MM.1S (cell line): ENCODE data around the gene RB1.

Experiments used
- DNase-seq: peaks from one replicate; pipeline ENCODE4 v3.0.0-alpha.2; 2015
- H2AFZ ChIP-seq: fragments of 300-600 bp; sonication (generic); 2 replicates; pipeline ENCODE4 v1.6.0; 2016; ENCODE audit warnings: antibody characterized with exemption, low read length
- H3F3A ChIP-seq: fragments of 300-600 bp; sonication (generic); 2 replicates; pipeline ENCODE4 v1.6.1; 2016; ENCODE audit warnings: mild to moderate bottlenecking, antibody characterized with exemption, low read length, moderate library complexity, mixed read lengths; ENCODE audit not compliant: insufficient read depth
- H3K27ac ChIP-seq: fragments of 300-600 bp; sonication (generic); 2 replicates; pipeline ENCODE4 v1.5.1; 2016; ENCODE audit warnings: mild to moderate bottlenecking, low read length
- H3K27me3 ChIP-seq: fragments of 300-600 bp; sonication (generic); replicated peaks from 2 replicates; pipeline ENCODE4 v1.6.0; 2016; ENCODE audit warnings: low read length; ENCODE audit not compliant: insufficient read depth
- H3K36me3 ChIP-seq: fragments of 300-600 bp; sonication (generic); replicated peaks from 2 replicates; pipeline ENCODE4 v1.6.1; 2016; ENCODE audit warnings: mild to moderate bottlenecking, low read length, mixed read lengths; ENCODE audit not compliant: insufficient read depth
- H3K4me1 ChIP-seq: fragments of 300-600 bp; sonication (generic); 2 replicates; pipeline ENCODE4 v1.6.1; 2016; ENCODE audit warnings: low read length, mixed read lengths
- H3K4me2 ChIP-seq: fragments of 300-600 bp; sonication (generic); 2 replicates; pipeline ENCODE4 v1.6.0; 2016; ENCODE audit warnings: low read depth, low read length
- H3K4me3 ChIP-seq: fragments of 300-600 bp; sonication (generic); 2 replicates; pipeline ENCODE4 v1.5.1; 2016; ENCODE audit warnings: low read length, mixed read lengths
- H3K79me2 ChIP-seq: fragments of 300-600 bp; sonication (generic); 2 replicates; pipeline ENCODE4 v1.6.1; 2016; ENCODE audit warnings: mixed run types, low read length, mixed read lengths
- H3K9ac ChIP-seq: fragments of 300-600 bp; sonication (generic); 2 replicates; pipeline ENCODE4 v1.6.1; 2016; ENCODE audit warnings: low read length, mixed read lengths
- H3K9me2 ChIP-seq: fragments of 300-600 bp; sonication (generic); replicated peaks from 2 replicates; pipeline ENCODE4 v1.6.1; 2016; ENCODE audit warnings: mild to moderate bottlenecking, low read length, mixed read lengths; ENCODE audit not compliant: insufficient read depth
- H3K9me3 ChIP-seq: fragments of 300-600 bp; sonication (generic); replicated peaks from 2 replicates; pipeline ENCODE4 v1.6.1; 2016; ENCODE audit warnings: mild to moderate bottlenecking, low read length, mixed read lengths; ENCODE audit not compliant: insufficient read depth
- H4K20me1 ChIP-seq: fragments of 300-600 bp; sonication (generic); 2 replicates; pipeline ENCODE4 v1.6.1; 2016; ENCODE audit warnings: mild to moderate bottlenecking, low read length, moderate library complexity, mixed read lengths; ENCODE audit not compliant: insufficient read depth
- EZH2 ChIP-seq: fragments of 300-600 bp; sonication (generic); optimal IDR thresholded peaks from 2 replicates; pipeline ENCODE3; 2017; ENCODE audit warnings: low read depth, mild to moderate bottlenecking, antibody characterized with exemption, low read length, mixed read lengths
- EZH2phosphoT487 ChIP-seq: fragments of 300-600 bp; sonication (generic); IDR thresholded peaks from 2 replicates; pipeline ENCODE4 v1.6.1; 2018; ENCODE audit warnings: antibody characterized with exemption, low read length
- TF ChIP-seq, protein P1 (sequence below): fragments of 300-600 bp; sonication (generic); IDR thresholded peaks from 2 replicates; pipeline ENCODE4 v1.5.1; 2016; ENCODE audit warnings: antibody characterized with exemption, low read length, mixed read lengths

RB1 gene

DNA sequence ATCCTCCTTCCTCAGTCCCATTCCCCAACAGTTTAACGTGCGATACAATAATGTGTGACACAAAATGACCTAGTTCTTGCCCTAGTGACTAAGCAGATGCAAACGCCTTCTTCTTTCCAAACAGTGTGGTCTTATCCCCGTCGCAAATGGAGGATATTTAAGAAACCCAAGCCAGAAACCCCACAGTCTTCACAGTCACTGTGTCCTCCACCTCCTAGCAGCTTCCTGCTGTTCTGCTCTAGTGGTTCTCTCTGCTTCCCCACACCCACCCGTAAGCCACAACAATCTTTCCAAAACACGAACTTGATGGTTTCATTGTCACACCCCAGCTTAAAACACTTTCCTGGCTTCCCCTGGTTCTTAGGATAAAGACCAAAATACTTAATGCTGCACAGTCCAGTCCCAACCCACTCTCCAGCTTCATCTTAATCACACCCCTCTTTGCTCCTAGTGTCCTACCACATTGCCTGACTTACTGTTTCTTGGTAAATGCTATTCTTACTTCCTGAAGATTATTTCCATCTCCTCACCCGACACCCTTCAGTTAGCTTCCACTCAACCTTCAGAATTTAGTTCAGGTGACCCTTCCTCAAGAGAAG is 38.2 kb upstream of the RB1 start:
- TF ChIP-seq EZH2phosphoT487 (no peak), EZH2 (no peak)
- TF ChIP-seq, protein P1, sequence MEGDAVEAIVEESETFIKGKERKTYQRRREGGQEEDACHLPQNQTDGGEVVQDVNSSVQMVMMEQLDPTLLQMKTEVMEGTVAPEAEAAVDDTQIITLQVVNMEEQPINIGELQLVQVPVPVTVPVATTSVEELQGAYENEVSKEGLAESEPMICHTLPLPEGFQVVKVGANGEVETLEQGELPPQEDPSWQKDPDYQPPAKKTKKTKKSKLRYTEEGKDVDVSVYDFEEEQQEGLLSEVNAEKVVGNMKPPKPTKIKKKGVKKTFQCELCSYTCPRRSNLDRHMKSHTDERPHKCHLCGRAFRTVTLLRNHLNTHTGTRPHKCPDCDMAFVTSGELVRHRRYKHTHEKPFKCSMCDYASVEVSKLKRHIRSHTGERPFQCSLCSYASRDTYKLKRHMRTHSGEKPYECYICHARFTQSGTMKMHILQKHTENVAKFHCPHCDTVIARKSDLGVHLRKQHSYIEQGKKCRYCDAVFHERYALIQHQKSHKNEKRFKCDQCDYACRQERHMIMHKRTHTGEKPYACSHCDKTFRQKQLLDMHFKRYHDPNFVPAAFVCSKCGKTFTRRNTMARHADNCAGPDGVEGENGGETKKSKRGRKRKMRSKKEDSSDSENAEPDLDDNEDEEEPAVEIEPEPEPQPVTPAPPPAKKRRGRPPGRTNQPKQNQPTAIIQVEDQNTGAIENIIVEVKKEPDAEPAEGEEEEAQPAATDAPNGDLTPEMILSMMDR = no peak
- Histone ChIP-seq H2AFZ (no peak overlapping the region), H3F3A (no peaks in the 10 kb centered on the region), H3K4me2 (no peak overlapping the region), H3K4me3 (no peak overlapping the region), H3K9me3 (no peaks in the 10 kb centered on the region), H3K9ac (no peak overlapping the region), H3K27ac (no peak overlapping the region), H3K36me3 (no peaks in the 10 kb centered on the region), H3K27me3 (no peaks in the 10 kb centered on the region), H4K20me1 (no peaks in the 10 kb centered on the region), H3K4me1 (no peaks in the 10 kb centered on the region), H3K79me2 (no peaks in the 10 kb centered on the region), H3K9me2 (no peaks in the 10 kb centered on the region)
- DNase-seq = no peak

DNA sequence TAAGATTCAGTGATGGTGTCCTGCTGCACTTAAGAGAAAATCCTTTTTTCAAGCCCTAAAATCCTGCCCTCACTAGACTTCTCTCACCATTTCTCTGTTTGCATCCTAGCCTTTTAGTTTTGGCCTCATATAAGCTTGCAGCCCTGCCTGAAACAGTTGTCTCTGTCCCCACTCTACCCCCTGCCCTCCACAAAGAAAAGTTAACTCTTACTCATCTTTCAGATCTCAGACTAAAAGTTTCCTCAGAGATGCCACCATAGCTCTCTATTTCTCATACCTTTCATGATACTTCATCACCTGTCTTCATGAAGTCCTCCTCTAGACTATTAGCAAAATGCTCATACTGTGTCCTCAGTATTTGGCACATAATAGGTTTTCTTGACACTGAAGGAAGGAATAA is 37.4 kb upstream of the RB1 start:
- Histone ChIP-seq H4K20me1 (no peaks in the 10 kb centered on the region), H3K27ac (no peak overlapping the region), H3K9me3 (no peaks in the 10 kb centered on the region), H3F3A (no peaks in the 10 kb centered on the region), H3K27me3 (no peaks in the 10 kb centered on the region), H3K36me3 (no peaks in the 10 kb centered on the region), H3K4me1 (no peaks in the 10 kb centered on the region), H3K9me2 (no peaks in the 10 kb centered on the region), H3K4me2 (no peak overlapping the region), H3K79me2 (no peaks in the 10 kb centered on the region), H3K9ac (no peak overlapping the region), H2AFZ (no peak overlapping the region), H3K4me3 (no peak overlapping the region)
- TF ChIP-seq EZH2 = no peak
- TF ChIP-seq, protein P1 = no peak
- DNase-seq = no peak

DNA sequence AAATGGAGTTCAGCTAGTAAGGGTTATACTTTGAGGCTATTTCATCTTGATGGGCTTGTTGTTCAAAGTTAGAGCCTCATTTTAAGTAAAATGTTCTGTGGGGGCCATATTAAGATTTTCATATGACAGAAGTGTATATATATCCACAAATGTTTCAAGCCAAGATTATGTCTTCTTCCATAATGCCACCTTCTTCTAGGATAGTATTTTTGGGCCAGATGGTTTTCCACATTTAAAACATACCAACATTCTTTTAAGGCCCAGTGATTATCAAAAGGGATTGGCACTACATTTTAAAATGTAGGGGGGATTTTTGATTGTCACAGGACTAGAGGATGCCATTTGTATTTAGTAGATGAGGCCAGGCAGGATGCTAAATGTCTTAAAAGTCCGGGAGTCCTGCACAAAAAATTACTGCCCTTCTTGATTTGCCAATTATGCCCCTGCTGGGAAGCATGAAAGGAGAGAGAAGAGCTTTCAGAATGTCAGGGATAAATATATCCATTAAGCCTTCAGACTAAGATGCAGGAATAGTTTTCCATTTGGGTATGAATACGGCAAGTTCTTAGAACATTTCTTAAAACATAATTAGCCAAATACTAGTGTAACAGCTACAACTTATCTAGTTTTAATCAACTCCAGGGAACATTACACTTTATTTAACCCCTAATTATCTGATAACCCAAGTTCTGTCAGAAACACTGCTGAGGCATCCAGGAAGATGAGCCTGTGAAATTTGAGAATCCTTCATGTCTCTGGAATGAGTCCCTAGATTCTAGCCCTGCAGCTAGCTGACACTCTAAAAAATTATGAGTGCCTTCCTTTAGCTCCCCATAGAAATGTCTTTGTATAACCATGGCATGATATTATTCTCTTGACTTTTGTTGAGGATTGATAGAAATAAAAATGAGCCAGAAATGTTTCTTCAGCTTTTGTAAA is 36.6 kb upstream of the RB1 start:
- Histone ChIP-seq H3K4me2 (no peak overlapping the region), H3K9me3 (no peaks in the 10 kb centered on the region), H3K9ac (no peak overlapping the region), H3K79me2 (no peaks in the 10 kb centered on the region), H4K20me1 (no peaks in the 10 kb centered on the region), H3K36me3 (no peaks in the 10 kb centered on the region), H3K27ac (no peak overlapping the region), H3F3A (no peaks in the 10 kb centered on the region), H2AFZ (no peak overlapping the region), H3K4me3 (no peak overlapping the region), H3K9me2 (no peaks in the 10 kb centered on the region), H3K4me1 (no peaks in the 10 kb centered on the region), H3K27me3 (no peaks in the 10 kb centered on the region)
- no peak for DNase-seq
- TF ChIP-seq EZH2 (no peak), EZH2phosphoT487 (no peak)
- TF ChIP-seq, protein P1 = no peak
